H9 (cell line): ENCODE data around the gene SHISA9. TPM values are rescaled to one million over a fixed set of nuclear protein-coding genes. Genes with fewer than 3 reads are reported as not detected.

Experiments used
- DNase-seq: peaks from one replicate; pipeline ENCODE4 v3.0.0-alpha.2; 2017
- H2AFZ ChIP-seq: one replicate; pipeline ENCODE4 v1.6.1; 2013; ENCODE audit warnings: mild to moderate bottlenecking, low read length, control low read depth, moderate library complexity
- H2AK5ac ChIP-seq: 2 replicates; pipeline ENCODE4 v1.6.1; 2013; ENCODE audit warnings: low read length, control low read depth, mixed read lengths; ENCODE audit not compliant: insufficient read length
- H2BK120ac ChIP-seq: one replicate; pipeline ENCODE4 v1.6.1; 2013; ENCODE audit warnings: low read depth, mild to moderate bottlenecking, low read length, control low read depth, inconsistent platforms; ENCODE audit not compliant: poor library complexity, severe bottlenecking
- H2BK12ac ChIP-seq: 2 replicates; pipeline ENCODE4 v1.6.1; 2013; ENCODE audit warnings: low read length, control low read depth, mixed read lengths, low read depth; ENCODE audit not compliant: insufficient read length
- H2BK15ac ChIP-seq: 2 replicates; pipeline ENCODE4 v1.6.1; 2013; ENCODE audit warnings: low read depth, low read length, control low read depth
- H2BK20ac ChIP-seq: one replicate; pipeline ENCODE4 v1.6.1; 2013; ENCODE audit warnings: low read depth, mild to moderate bottlenecking, low read length, control low read depth, inconsistent platforms; ENCODE audit not compliant: poor library complexity, severe bottlenecking
- H2BK5ac ChIP-seq: 2 replicates; pipeline ENCODE4 v1.6.1; 2013; ENCODE audit warnings: low read length, control low read depth, mixed read lengths; ENCODE audit not compliant: insufficient read length
- H3K14ac ChIP-seq: 2 replicates; pipeline ENCODE4 v1.6.1; 2013; ENCODE audit warnings: low read length, control low read depth; ENCODE audit not compliant: insufficient read depth
- H3K18ac ChIP-seq: 2 replicates; pipeline ENCODE4 v1.6.1; 2013; ENCODE audit warnings: low read depth, mild to moderate bottlenecking, mixed read lengths, low read length, control low read depth; ENCODE audit not compliant: insufficient read length
- H3K23ac ChIP-seq: 2 replicates; pipeline ENCODE4 v1.6.1; 2013; ENCODE audit warnings: low read length, control low read depth, mixed read lengths, low read depth; ENCODE audit not compliant: insufficient read length
- H3K23me2 ChIP-seq: 2 replicates; pipeline ENCODE4 v1.6.1; 2013; ENCODE audit warnings: low read depth, mild to moderate bottlenecking, mixed read lengths, low read length, control low read depth; ENCODE audit not compliant: insufficient read length, poor library complexity, severe bottlenecking
- H3K27ac ChIP-seq: 2 replicates; pipeline ENCODE4 v1.5.1; 2013; ENCODE audit warnings: low read length, control low read depth, mixed read lengths, low read depth; ENCODE audit not compliant: insufficient read length
- H3K27me3 ChIP-seq: 2 replicates; pipeline ENCODE4 v1.6.1; 2013; ENCODE audit warnings: low read length, control low read depth, inconsistent platforms; ENCODE audit not compliant: insufficient read depth
- H3K4ac ChIP-seq: 2 replicates; pipeline ENCODE4 v1.6.1; 2013; ENCODE audit warnings: low read depth, mild to moderate bottlenecking, control low read depth, inconsistent platforms, low read length, moderate library complexity
- H3K4me1 ChIP-seq: 2 replicates; pipeline ENCODE4 v1.6.1; 2013; ENCODE audit warnings: low read length, control low read depth, inconsistent platforms; ENCODE audit not compliant: insufficient read depth
- H3K4me2 ChIP-seq: 2 replicates; pipeline ENCODE4 v1.6.1; 2013; ENCODE audit warnings: low read length, control low read depth, mixed read lengths; ENCODE audit not compliant: insufficient read length, insufficient read depth
- H3K56ac ChIP-seq: 2 replicates; pipeline ENCODE4 v1.6.1; 2013; ENCODE audit warnings: low read depth, mild to moderate bottlenecking, mixed read lengths, low read length, control low read depth; ENCODE audit not compliant: insufficient read length
- H3K79me1 ChIP-seq: 2 replicates; pipeline ENCODE4 v1.6.1; 2013; ENCODE audit warnings: low read depth, mild to moderate bottlenecking, moderate library complexity, low read length, control low read depth, inconsistent platforms; ENCODE audit not compliant: insufficient read depth, poor library complexity, severe bottlenecking
- H3K79me2 ChIP-seq: 2 replicates; pipeline ENCODE4 v1.6.1; 2013; ENCODE audit warnings: low read length, control low read depth, inconsistent platforms; ENCODE audit not compliant: insufficient read depth
- H3K9ac ChIP-seq: 2 replicates; pipeline ENCODE4 v1.6.1; 2013; ENCODE audit warnings: low read length, control low read depth, mixed read lengths; ENCODE audit not compliant: insufficient read length; ENCODE audit errors: extremely low read depth
- H3K9me3 ChIP-seq: one replicate; pipeline ENCODE4 v1.6.1; 2013; ENCODE audit warnings: low read depth, low read length, inconsistent platforms; ENCODE audit not compliant: control insufficient read depth
- H3T11ph ChIP-seq: one replicate; pipeline ENCODE4 v1.6.1; 2013; ENCODE audit warnings: mild to moderate bottlenecking, low read length, control low read depth, inconsistent platforms
- H4K20me1 ChIP-seq: one replicate; pipeline ENCODE4 v1.6.1; 2013; ENCODE audit not compliant: control insufficient read depth, insufficient read length, insufficient read depth
- H4K5ac ChIP-seq: 2 replicates; pipeline ENCODE4 v1.6.1; 2013; ENCODE audit warnings: low read depth, mild to moderate bottlenecking, mixed read lengths, low read length, control low read depth; ENCODE audit not compliant: insufficient read length
- H4K8ac ChIP-seq: replicated peaks from 2 replicates; pipeline ENCODE4 v1.6.1; 2013; ENCODE audit warnings: low read length, control low read depth, mixed read lengths, low read depth; ENCODE audit not compliant: insufficient read length
- H4K91ac ChIP-seq: 2 replicates; pipeline ENCODE4 v1.6.1; 2013; ENCODE audit warnings: low read depth, mild to moderate bottlenecking, moderate library complexity, mixed read lengths, low read length, control low read depth; ENCODE audit not compliant: insufficient read length
- H3K27ac Mint-ChIP-seq, 3 experiments: 2 replicates in 2 of 3; 3 replicates in 1 of 3; pipeline ENCODE4 v1.8.0; 2020 to 2021; ENCODE audit warnings: mixed read lengths in 3 of 3, mild to moderate bottlenecking in 1 of 3, moderate library complexity in 1 of 3
- H3K27me3 Mint-ChIP-seq: 2 replicates; pipeline ENCODE4 v1.8.0; 2021; ENCODE audit warnings: low read depth, mild to moderate bottlenecking, moderate library complexity, mixed read lengths
- H3K36me3 Mint-ChIP-seq, 3 experiments: 2 replicates in 2 of 3; 3 replicates in 1 of 3; pipeline ENCODE4 v1.8.0; 2020 to 2021; ENCODE audit warnings: low read depth in 3 of 3, mixed read lengths in 3 of 3; ENCODE audit not compliant: insufficient read depth in 1 of 3
- H3K4me1 Mint-ChIP-seq, 2 experiments: 2 replicates each; pipeline ENCODE4 v1.8.0; 2020; ENCODE audit warnings: mixed read lengths in 2 of 2
- H3K4me3 Mint-ChIP-seq, 2 experiments: 2 replicates in 1 of 2; 3 replicates in 1 of 2; pipeline ENCODE4 v1.8.0; 2020 to 2021; ENCODE audit warnings: mild to moderate bottlenecking in 2 of 2, mixed read lengths in 2 of 2, moderate library complexity in 1 of 2
- H3K9me3 Mint-ChIP-seq, 2 experiments: 2 replicates in 1 of 2; 3 replicates in 1 of 2; pipeline ENCODE4 v1.8.0; 2020; ENCODE audit warnings: mild to moderate bottlenecking in 2 of 2, mixed read lengths in 2 of 2, moderate library complexity in 1 of 2
- CTCF ChIP-seq: fragments of 200-600 bp; sonication (generic); conservative IDR thresholded peaks from 3 replicates; pipeline ENCODE4 v1.8.0; 2021; ENCODE audit warnings: antibody characterized with exemption, mild to moderate bottlenecking
- WGBS: extraction: QIAGEN DNeasy Blood & Tissue Kit; methylation state at CpG from one replicate; pipeline ENCODE4 v1.1.7; 2013; ENCODE audit warnings: missing lambda C conversion rate, low lambda C conversion rate, mixed read lengths; ENCODE audit not compliant: insufficient read length; ENCODE audit errors: extremely low coverage; 5-methylcytosine and 5-hydroxymethylcytosine counted together
- total RNA-seq: library from RNA; stranded (reverse); gene quantifications from 2 replicates; pipeline ENCODE4 v1.2.1, GENCODE V29; 2021

SHISA9 gene
- total RNA-seq, 1 experiment from 2014 or later, result 7.0 TPM

GRCh38 chr16:13070268-13070667, 168.9 kb downstream of the SHISA9 start:
- no peaks in the 10 kb centered on the region for H4K20me1 ChIP-seq
- no peak for TF ChIP-seq CTCF
- Mint-ChIP-seq H3K4me3 (peak overlapping the region; percentile 25 to 66), H3K4me1 (peaks cover 19 to 32% of the 10 kb centered on the region in 2 experiments), H3K27ac (peak overlapping the region; percentile 91 to 98 (median 97)), H3K27me3 (no peaks in the 10 kb centered on the region), H3K36me3 (peaks cover 0 to 8% (median 0%) of the 10 kb centered on the region in 3 experiments; a peak in 4 of 7 replicates), H3K9me3 (peaks cover 5 to 7% of the 10 kb centered on the region in 2 experiments; a peak in 4 of 5 replicates)
- no peak overlapping the region for H4K5ac ChIP-seq
- H2AFZ ChIP-seq, result no peak overlapping the region
- H2AK5ac ChIP-seq, result no peak overlapping the region
- H2BK5ac ChIP-seq, result no peak overlapping the region
- no peaks in the 10 kb centered on the region for H3K23me2 ChIP-seq
- no peak overlapping the region for H2BK20ac ChIP-seq
- DNase-seq, result peak; percentile 87
- H3T11ph ChIP-seq, result no peak overlapping the region
- peaks cover 8% of the 10 kb centered on the region; the same call in 1 of the 2 replicates for H3K4me1 ChIP-seq
- H4K91ac ChIP-seq, result no peak overlapping the region
- H3K4me2 ChIP-seq, result peak overlapping the region; percentile 15
- H3K79me1 ChIP-seq, result no peaks in the 10 kb centered on the region
- no peak overlapping the region for H2BK120ac ChIP-seq
- no peaks in the 10 kb centered on the region for H3K27me3 ChIP-seq
- H4K8ac ChIP-seq, result no peak overlapping the region
- no peaks in the 10 kb centered on the region; the same call in 1 of the 2 replicates for H3K79me2 ChIP-seq
- no peaks in the 10 kb centered on the region for H3K9me3 ChIP-seq
- H3K9ac ChIP-seq, result no peak overlapping the region
- H2BK15ac ChIP-seq, result no peak overlapping the region
- H3K27ac ChIP-seq, result peak overlapping the region; percentile 70
- H3K18ac ChIP-seq, result peak overlapping the region; percentile 49
- no peak overlapping the region for H3K56ac ChIP-seq
- no CpG with 5 or more reads among the region's 9 CpGs for WGBS
- peak overlapping the region; percentile 36; the same call in 1 of the 2 replicates for H3K14ac ChIP-seq
- no peak overlapping the region for H3K4ac ChIP-seq
- no peak overlapping the region for H2BK12ac ChIP-seq
- H3K23ac ChIP-seq, result no peak overlapping the region
